ENCODE results near the gene TMEM179.

TMEM179 gene

GRCh38 chr14:104590240-104590965, 14.2 kb downstream of the TMEM179 start:
- no peak for TF ChIP-seq ZFP30 (CRISPR knock-in tag; IDR thresholded peaks at IDR 0.05)
- TF ChIP-seq, protein P1, sequence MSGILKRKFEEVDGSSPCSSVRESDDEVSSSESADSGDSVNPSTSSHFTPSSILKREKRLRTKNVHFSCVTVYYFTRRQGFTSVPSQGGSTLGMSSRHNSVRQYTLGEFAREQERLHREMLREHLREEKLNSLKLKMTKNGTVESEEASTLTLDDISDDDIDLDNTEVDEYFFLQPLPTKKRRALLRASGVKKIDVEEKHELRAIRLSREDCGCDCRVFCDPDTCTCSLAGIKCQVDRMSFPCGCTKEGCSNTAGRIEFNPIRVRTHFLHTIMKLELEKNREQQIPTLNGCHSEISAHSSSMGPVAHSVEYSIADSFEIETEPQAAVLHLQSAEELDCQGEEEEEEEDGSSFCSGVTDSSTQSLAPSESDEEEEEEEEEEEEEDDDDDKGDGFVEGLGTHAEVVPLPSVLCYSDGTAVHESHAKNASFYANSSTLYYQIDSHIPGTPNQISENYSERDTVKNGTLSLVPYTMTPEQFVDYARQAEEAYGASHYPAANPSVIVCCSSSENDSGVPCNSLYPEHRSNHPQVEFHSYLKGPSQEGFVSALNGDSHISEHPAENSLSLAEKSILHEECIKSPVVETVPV (CRISPR knock-in tag; IDR thresholded peaks at IDR 0.05): no peak
- no peak for TF ChIP-seq TOX (CRISPR knock-in tag; IDR thresholded peaks at IDR 0.05; ENCODE audit: borderline replicate concordance)
- ATAC-seq: no peak

DNA sequence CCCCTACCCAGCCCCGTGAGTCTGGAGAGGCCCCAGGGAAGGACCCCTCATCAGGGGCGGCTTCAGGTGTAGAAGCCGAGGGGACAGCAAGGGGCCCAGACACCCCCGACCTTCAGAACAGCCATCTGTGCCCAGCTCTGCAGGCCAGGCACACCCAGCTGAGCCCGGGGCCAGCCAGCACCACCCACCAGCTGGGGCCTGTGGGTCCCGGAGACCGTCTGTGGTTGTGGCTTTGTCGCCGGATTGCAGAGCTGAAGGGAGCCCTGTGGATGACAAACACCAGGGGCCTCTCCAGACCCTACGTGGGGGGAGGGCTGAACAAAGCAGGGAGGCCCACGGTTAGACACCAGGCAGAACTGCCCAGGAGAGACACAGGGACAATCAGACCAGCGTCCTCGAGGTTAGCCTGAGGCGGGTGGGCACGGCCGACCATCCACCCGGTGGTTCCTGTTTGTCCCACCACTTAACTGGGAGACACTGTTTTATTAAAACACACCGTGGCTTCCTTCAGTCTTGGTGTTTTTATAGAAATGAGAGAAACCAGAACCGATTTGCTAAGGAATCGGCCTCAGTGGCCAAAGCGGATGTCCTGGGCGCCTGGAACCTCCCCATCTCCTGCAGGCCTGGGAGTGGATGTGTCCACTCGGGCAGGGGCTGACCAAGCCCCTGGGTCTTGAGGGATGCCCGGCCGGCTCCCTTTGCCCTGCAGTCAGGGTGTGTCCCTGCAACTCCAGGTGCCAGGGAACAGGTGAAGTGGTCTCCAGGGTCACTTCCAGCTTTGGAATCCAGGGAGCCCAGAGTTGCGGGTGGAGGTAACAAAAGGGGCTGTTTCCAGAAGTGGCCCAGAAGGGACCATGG, 15.0 kb downstream of the TMEM179 start:
- TF ChIP-seq OSR1 (CRISPR knock-in tag; IDR thresholded peaks at IDR 0.05) (no peak), ARNTL (CRISPR knock-in tag; IDR thresholded peaks at IDR 0.05; ENCODE audit: borderline replicate concordance, low read depth) (no peak), TOX (CRISPR knock-in tag; IDR thresholded peaks at IDR 0.05; ENCODE audit: borderline replicate concordance) (no peak), SNAI2 (CRISPR knock-in tag; IDR thresholded peaks at IDR 0.05) (no peak), POU6F1 (CRISPR knock-in tag; IDR thresholded peaks at IDR 0.05; ENCODE audit: borderline replicate concordance, low read depth) (no peak), ZFP30 (CRISPR knock-in tag; IDR thresholded peaks at IDR 0.05) (no peak), BACH2 (CRISPR knock-in tag; IDR thresholded peaks at IDR 0.05; ENCODE audit: borderline replicate concordance) (no peak), ISL1 (CRISPR knock-in tag; IDR thresholded peaks at IDR 0.05) (no peak), PPARA (CRISPR knock-in tag; IDR thresholded peaks at IDR 0.05; ENCODE audit: borderline replicate concordance) (no peak), ZNF70 (CRISPR knock-in tag; IDR thresholded peaks at IDR 0.05) (no peak), ZNF565 (CRISPR knock-in tag; conservative IDR thresholded peaks at IDR 0.05; ENCODE audit: low read depth) (no peak)
- TF ChIP-seq, protein P2, sequence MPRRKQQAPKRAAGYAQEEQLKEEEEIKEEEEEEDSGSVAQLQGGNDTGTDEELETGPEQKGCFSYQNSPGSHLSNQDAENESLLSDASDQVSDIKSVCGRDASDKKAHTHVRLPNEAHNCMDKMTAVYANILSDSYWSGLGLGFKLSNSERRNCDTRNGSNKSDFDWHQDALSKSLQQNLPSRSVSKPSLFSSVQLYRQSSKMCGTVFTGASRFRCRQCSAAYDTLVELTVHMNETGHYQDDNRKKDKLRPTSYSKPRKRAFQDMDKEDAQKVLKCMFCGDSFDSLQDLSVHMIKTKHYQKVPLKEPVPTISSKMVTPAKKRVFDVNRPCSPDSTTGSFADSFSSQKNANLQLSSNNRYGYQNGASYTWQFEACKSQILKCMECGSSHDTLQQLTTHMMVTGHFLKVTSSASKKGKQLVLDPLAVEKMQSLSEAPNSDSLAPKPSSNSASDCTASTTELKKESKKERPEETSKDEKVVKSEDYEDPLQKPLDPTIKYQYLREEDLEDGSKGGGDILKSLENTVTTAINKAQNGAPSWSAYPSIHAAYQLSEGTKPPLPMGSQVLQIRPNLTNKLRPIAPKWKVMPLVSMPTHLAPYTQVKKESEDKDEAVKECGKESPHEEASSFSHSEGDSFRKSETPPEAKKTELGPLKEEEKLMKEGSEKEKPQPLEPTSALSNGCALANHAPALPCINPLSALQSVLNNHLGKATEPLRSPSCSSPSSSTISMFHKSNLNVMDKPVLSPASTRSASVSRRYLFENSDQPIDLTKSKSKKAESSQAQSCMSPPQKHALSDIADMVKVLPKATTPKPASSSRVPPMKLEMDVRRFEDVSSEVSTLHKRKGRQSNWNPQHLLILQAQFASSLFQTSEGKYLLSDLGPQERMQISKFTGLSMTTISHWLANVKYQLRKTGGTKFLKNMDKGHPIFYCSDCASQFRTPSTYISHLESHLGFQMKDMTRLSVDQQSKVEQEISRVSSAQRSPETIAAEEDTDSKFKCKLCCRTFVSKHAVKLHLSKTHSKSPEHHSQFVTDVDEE (CRISPR knock-in tag; IDR thresholded peaks at IDR 0.05): no peak
- ATAC-seq: no peak

DNA sequence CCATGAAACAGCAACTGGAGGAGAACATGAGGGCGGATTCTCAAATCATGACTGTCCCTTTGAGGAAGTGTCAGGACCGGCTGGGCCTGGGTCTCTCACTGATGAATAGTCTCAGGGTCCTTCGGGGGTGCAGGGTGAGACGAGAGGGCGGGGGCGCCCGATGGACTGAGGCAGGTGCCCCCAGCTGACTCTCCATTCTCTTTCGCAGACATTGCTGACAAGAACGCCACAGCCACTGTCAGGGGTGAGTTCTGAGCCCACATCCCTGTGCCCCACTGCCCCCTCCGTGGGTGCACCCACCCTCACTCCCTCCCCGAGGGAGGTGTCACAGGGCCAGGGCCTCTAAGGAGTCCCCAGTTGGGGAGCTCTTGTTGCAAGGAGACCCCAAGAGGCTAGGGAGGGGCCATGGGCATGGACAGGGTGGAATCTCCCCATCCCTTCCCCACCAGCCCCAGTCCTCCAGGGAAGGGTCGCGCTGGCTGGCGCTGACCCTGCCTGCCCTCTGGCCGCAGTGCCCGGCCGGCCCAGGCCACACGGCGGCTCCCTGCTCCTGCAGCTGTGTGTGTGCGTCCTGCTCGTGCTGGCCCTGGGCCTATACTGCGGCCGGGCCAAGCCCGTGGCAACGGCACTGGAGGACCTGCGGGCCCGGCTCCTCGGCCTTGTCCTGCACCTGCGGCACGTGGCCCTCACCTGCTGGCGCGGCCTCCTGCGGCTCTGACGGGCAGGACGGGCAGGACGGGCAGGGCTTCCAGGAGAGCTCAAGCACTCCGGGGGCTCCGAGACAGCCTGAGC, 16.3 kb downstream of the TMEM179 start:
- TF ChIP-seq, protein P1 (CRISPR knock-in tag; IDR thresholded peaks at IDR 0.05): no peak
- TF ChIP-seq ZNF8 (CRISPR knock-in tag; IDR thresholded peaks at IDR 0.05) (no peak), ZNF565 (CRISPR knock-in tag; conservative IDR thresholded peaks at IDR 0.05; ENCODE audit: low read depth) (no peak), TOX (CRISPR knock-in tag; IDR thresholded peaks at IDR 0.05; ENCODE audit: borderline replicate concordance) (no peak), ZNF70 (CRISPR knock-in tag; IDR thresholded peaks at IDR 0.05) (no peak), GLIS3 (CRISPR knock-in tag; IDR thresholded peaks at IDR 0.05) (no peak), ISL1 (CRISPR knock-in tag; IDR thresholded peaks at IDR 0.05) (no peak), OSR1 (CRISPR knock-in tag; IDR thresholded peaks at IDR 0.05) (no peak), POU6F1 (CRISPR knock-in tag; IDR thresholded peaks at IDR 0.05; ENCODE audit: borderline replicate concordance, low read depth) (no peak), ZFP30 (CRISPR knock-in tag; IDR thresholded peaks at IDR 0.05) (no peak), CSDC2 (CRISPR knock-in tag; IDR thresholded peaks at IDR 0.05) (no peak), BACH2 (CRISPR knock-in tag; IDR thresholded peaks at IDR 0.05; ENCODE audit: borderline replicate concordance) (no peak), ZC3H10 (CRISPR knock-in tag; IDR thresholded peaks at IDR 0.05) (no peak), PPARA (CRISPR knock-in tag; IDR thresholded peaks at IDR 0.05; ENCODE audit: borderline replicate concordance) (no peak), RARB (CRISPR knock-in tag; IDR thresholded peaks at IDR 0.05) (no peak), ZFP3 (CRISPR knock-in tag; IDR thresholded peaks at IDR 0.05) (no peak), ARNTL (CRISPR knock-in tag; IDR thresholded peaks at IDR 0.05; ENCODE audit: borderline replicate concordance, low read depth) (no peak)
- TF ChIP-seq, protein P2 (CRISPR knock-in tag; IDR thresholded peaks at IDR 0.05): no peak
- no peak for ATAC-seq

Measured in SK-N-SH treated with all-trans-retinoic acid at 6 μM for 48 hours (cell line).